Measurements from ENCODE around the gene PACS1.

The PACS1 gene

GRCh38 chr11:66221012-66221411, 150.9 kb downstream of the PACS1 start:
- H3K4me1 ChIP-seq (ENCODE audit: insufficient read depth, low read length): no peaks in the 10 kb centered on the region
- peaks cover 36% of the 10 kb centered on the region for H3K36me3 ChIP-seq (ENCODE audit: insufficient read depth, low read length)
- no peaks in the 10 kb centered on the region for H3K9me3 ChIP-seq (ENCODE audit: insufficient read depth, low read depth, low read length)
- no peak overlapping the region for H3K27ac ChIP-seq (ENCODE audit: low read depth, low read length)
- H3K27me3 ChIP-seq (ENCODE audit: insufficient read depth, low read length): no peaks in the 10 kb centered on the region
- no peak overlapping the region for H3K9ac ChIP-seq (ENCODE audit: low read depth, low read length)
- H3K4me3 ChIP-seq (ENCODE audit: low read length): no peak overlapping the region
- WGBS: 94% methylated on average over 13 of the region's 13 CpGs

GRCh38 chr11:66221726-66222236, 151.7 kb downstream of the PACS1 start:
- no peak overlapping the region for H3K27ac ChIP-seq (ENCODE audit: low read depth, low read length)
- H3K9me3 ChIP-seq (ENCODE audit: insufficient read depth, low read depth, low read length): no peaks in the 10 kb centered on the region
- no peaks in the 10 kb centered on the region for H3K4me1 ChIP-seq (ENCODE audit: insufficient read depth, low read length)
- H3K36me3 ChIP-seq (ENCODE audit: insufficient read depth, low read length): peaks cover 29% of the 10 kb centered on the region
- no peaks in the 10 kb centered on the region for H3K27me3 ChIP-seq (ENCODE audit: insufficient read depth, low read length)
- no peak overlapping the region for H3K9ac ChIP-seq (ENCODE audit: low read depth, low read length)
- H3K4me3 ChIP-seq (ENCODE audit: low read length): no peak overlapping the region
- 90% methylated on average over 9 of the region's 9 CpGs for WGBS

GRCh38 chr11:66222358-66223149, 152.5 kb downstream of the PACS1 start:
- Histone ChIP-seq H3K4me1 (ENCODE audit: insufficient read depth, low read length) (no peaks in the 10 kb centered on the region), H3K4me3 (ENCODE audit: low read length) (no peak overlapping the region), H3K27me3 (ENCODE audit: insufficient read depth, low read length) (no peaks in the 10 kb centered on the region), H3K9me3 (ENCODE audit: insufficient read depth, low read depth, low read length) (no peaks in the 10 kb centered on the region), H3K27ac (ENCODE audit: low read depth, low read length) (peak overlapping the region; percentile 54; the same call in 1 of the 2 replicates), H3K36me3 (ENCODE audit: insufficient read depth, low read length) (peaks cover 22% of the 10 kb centered on the region), H3K9ac (ENCODE audit: low read depth, low read length) (0 out of 2 replicates have a peak overlapping the region, but pooled peaks have one; percentile 5)
- 32% methylated on average over 19 of the region's 21 CpGs for WGBS

- peaks cover 19% of the 10 kb centered on the region for H3K36me3 ChIP-seq (ENCODE audit: insufficient read depth, low read length)
- no peaks in the 10 kb centered on the region for H3K27me3 ChIP-seq (ENCODE audit: insufficient read depth, low read length)
- no peak overlapping the region for H3K9ac ChIP-seq (ENCODE audit: low read depth, low read length)
- no peak overlapping the region for H3K27ac ChIP-seq (ENCODE audit: low read depth, low read length)
- 95% methylated on average over 10 of the region's 10 CpGs for WGBS
- no peaks in the 10 kb centered on the region for H3K4me1 ChIP-seq (ENCODE audit: insufficient read depth, low read length)
- no peaks in the 10 kb centered on the region for H3K9me3 ChIP-seq (ENCODE audit: insufficient read depth, low read depth, low read length)
- H3K4me3 ChIP-seq (ENCODE audit: low read length): no peak overlapping the region
Observed at GRCh38 chr11:66224226-66224855, 154.3 kb downstream of the PACS1 start.

GRCh38 chr11:66225066-66225465, 155.0 kb downstream of the PACS1 start:
- H3K9ac ChIP-seq (ENCODE audit: low read depth, low read length): no peak overlapping the region

GRCh38 chr11:66226101-66226500, 156.0 kb downstream of the PACS1 start:
- no peaks in the 10 kb centered on the region for H3K9me3 ChIP-seq (ENCODE audit: insufficient read depth, low read depth, low read length)
- H3K36me3 ChIP-seq (ENCODE audit: insufficient read depth, low read length): peaks cover 10% of the 10 kb centered on the region; the same call in 1 of the 2 replicates
- no peak overlapping the region for H3K9ac ChIP-seq (ENCODE audit: low read depth, low read length)
- H3K4me3 ChIP-seq (ENCODE audit: low read length): no peak overlapping the region
- no peak overlapping the region for H3K27ac ChIP-seq (ENCODE audit: low read depth, low read length)
- no peaks in the 10 kb centered on the region for H3K27me3 ChIP-seq (ENCODE audit: insufficient read depth, low read length)
- H3K4me1 ChIP-seq (ENCODE audit: insufficient read depth, low read length): no peaks in the 10 kb centered on the region

More at GRCh38 chr11:66225066-66225465, 155.0 kb downstream of the PACS1 start:
- no peaks in the 10 kb centered on the region for H3K27me3 ChIP-seq (ENCODE audit: insufficient read depth, low read length)
- H3K36me3 ChIP-seq (ENCODE audit: insufficient read depth, low read length): peaks cover 11% of the 10 kb centered on the region; the same call in 1 of the 2 replicates
- no peaks in the 10 kb centered on the region for H3K4me1 ChIP-seq (ENCODE audit: insufficient read depth, low read length)
- WGBS: 89% methylated on average over 2 of the region's 2 CpGs
- H3K27ac ChIP-seq (ENCODE audit: low read depth, low read length): no peak overlapping the region
- no peaks in the 10 kb centered on the region for H3K9me3 ChIP-seq (ENCODE audit: insufficient read depth, low read depth, low read length)
- no peak overlapping the region for H3K4me3 ChIP-seq (ENCODE audit: low read length)

GRCh38 chr11:66227700-66228099, 157.6 kb downstream of the PACS1 start:
- WGBS: 93% methylated on average over 5 of the region's 5 CpGs
- Histone ChIP-seq H3K4me3 (ENCODE audit: low read length) (no peak overlapping the region), H3K27ac (ENCODE audit: low read depth, low read length) (no peak overlapping the region), H3K9ac (ENCODE audit: low read depth, low read length) (no peak overlapping the region), H3K4me1 (ENCODE audit: insufficient read depth, low read length) (no peaks in the 10 kb centered on the region), H3K9me3 (ENCODE audit: insufficient read depth, low read depth, low read length) (no peaks in the 10 kb centered on the region), H3K27me3 (ENCODE audit: insufficient read depth, low read length) (no peaks in the 10 kb centered on the region), H3K36me3 (ENCODE audit: insufficient read depth, low read length) (peaks cover 14% of the 10 kb centered on the region; the same call in 1 of the 2 replicates)

- H3K27me3 ChIP-seq (ENCODE audit: insufficient read depth, low read length): no peaks in the 10 kb centered on the region
- H3K4me3 ChIP-seq (ENCODE audit: low read length): no peak overlapping the region
- no peaks in the 10 kb centered on the region for H3K9me3 ChIP-seq (ENCODE audit: insufficient read depth, low read depth, low read length)
- no peak overlapping the region for H3K27ac ChIP-seq (ENCODE audit: low read depth, low read length)
- no peaks in the 10 kb centered on the region for H3K4me1 ChIP-seq (ENCODE audit: insufficient read depth, low read length)
- H3K9ac ChIP-seq (ENCODE audit: low read depth, low read length): no peak overlapping the region
- 71% methylated on average over 6 of the region's 6 CpGs for WGBS
- peaks cover 15% of the 10 kb centered on the region; the same call in 1 of the 2 replicates for H3K36me3 ChIP-seq (ENCODE audit: insufficient read depth, low read length)
Observed at GRCh38 chr11:66228521-66228920, 158.4 kb downstream of the PACS1 start.

GRCh38 chr11:66230156-66230555, 160.1 kb downstream of the PACS1 start:
- Histone ChIP-seq H3K4me1 (ENCODE audit: insufficient read depth, low read length) (no peaks in the 10 kb centered on the region), H3K36me3 (ENCODE audit: insufficient read depth, low read length) (peaks cover 17% of the 10 kb centered on the region; the same call in 1 of the 2 replicates), H3K4me3 (ENCODE audit: low read length) (no peak overlapping the region), H3K27me3 (ENCODE audit: insufficient read depth, low read length) (no peaks in the 10 kb centered on the region), H3K27ac (ENCODE audit: low read depth, low read length) (no peak overlapping the region), H3K9me3 (ENCODE audit: insufficient read depth, low read depth, low read length) (no peaks in the 10 kb centered on the region), H3K9ac (ENCODE audit: low read depth, low read length) (no peak overlapping the region)
- 94% methylated on average over 6 of the region's 6 CpGs for WGBS

GRCh38 chr11:66230978-66231377, 160.9 kb downstream of the PACS1 start:
- H3K4me3 ChIP-seq (ENCODE audit: low read length): no peak overlapping the region
- no peak overlapping the region for H3K9ac ChIP-seq (ENCODE audit: low read depth, low read length)
- no peaks in the 10 kb centered on the region for H3K9me3 ChIP-seq (ENCODE audit: insufficient read depth, low read depth, low read length)
- 95% methylated on average over 14 of the region's 14 CpGs for WGBS
- no peaks in the 10 kb centered on the region for H3K4me1 ChIP-seq (ENCODE audit: insufficient read depth, low read length)
- H3K36me3 ChIP-seq (ENCODE audit: insufficient read depth, low read length): peaks cover 22% of the 10 kb centered on the region
- H3K27ac ChIP-seq (ENCODE audit: low read depth, low read length): no peak overlapping the region
- no peaks in the 10 kb centered on the region for H3K27me3 ChIP-seq (ENCODE audit: insufficient read depth, low read length)

- no peak overlapping the region for H3K4me3 ChIP-seq (ENCODE audit: low read length)
- H3K27me3 ChIP-seq (ENCODE audit: insufficient read depth, low read length): no peaks in the 10 kb centered on the region
- H3K27ac ChIP-seq (ENCODE audit: low read depth, low read length): no peak overlapping the region
- H3K4me1 ChIP-seq (ENCODE audit: insufficient read depth, low read length): no peaks in the 10 kb centered on the region
- H3K9ac ChIP-seq (ENCODE audit: low read depth, low read length): no peak overlapping the region; the same call in 1 of the 2 replicates
- no peaks in the 10 kb centered on the region for H3K9me3 ChIP-seq (ENCODE audit: insufficient read depth, low read depth, low read length)
- H3K36me3 ChIP-seq (ENCODE audit: insufficient read depth, low read length): peaks cover 28% of the 10 kb centered on the region
- whole genome bisulfite sequencing: 86% methylated on average over 7 of the region's 7 CpGs
Observed at GRCh38 chr11:66231561-66231960, 161.5 kb downstream of the PACS1 start.
